Upper lobe of left lung (tissue), 6 donors: Measurements from ENCODE around the gene GRHL1. TPM values are rescaled to one million over a fixed set of nuclear protein-coding genes. Genes with fewer than 3 reads are reported as not detected.
"Not testable (repeated sequence)": the region's sequence is repeated elsewhere in the genome, so short reads cannot be mapped to it uniquely, and the experiment has no call there.

Experiments used
- ATAC-seq, 2 donors: fragments of 200-7000 bp; cut with Tn5 transposase; one replicate each; pipeline ENCODE4 v1.9.1; 2022; ENCODE audit warnings: mild to moderate bottlenecking in 2 of 2, moderate library complexity in 2 of 2; ENCODE audit not compliant: low FRiP score in 2 of 2
- DNase-seq, 2 donors: peaks; one replicate each; pipeline ENCODE4 v3.0.0-alpha.2; 2019 to 2020
- H3K27ac ChIP-seq, 4 donors: fragments of 200-600 bp; sonication (generic); one replicate each; pipeline ENCODE4 v1.5.1; 2016 to 2019
- H3K27me3 ChIP-seq, 4 donors: fragments of 200-600 bp; sonication (generic); one replicate each; pipeline ENCODE4 v1.5.1; 2017 to 2019
- H3K36me3 ChIP-seq, 4 donors: fragments of 200-600 bp; sonication (generic); one replicate each; pipeline ENCODE4 v1.5.1; 2016 to 2019
- H3K4me1 ChIP-seq, 4 donors: fragments of 200-600 bp; sonication (generic); one replicate each; pipeline ENCODE4 v1.5.1; 2018 to 2019
- H3K4me3 ChIP-seq, 4 donors: fragments of 200-600 bp; sonication (generic); one replicate each; pipeline ENCODE4 v1.5.1; 2017 to 2019; ENCODE audit warnings: mild to moderate bottlenecking in 2 of 4, moderate library complexity in 1 of 4
- H3K9me3 ChIP-seq, 4 donors: fragments of 200-600 bp; sonication (generic); one replicate each; pipeline ENCODE4 v1.5.1; 2018 to 2019
- EP300 ChIP-seq, 4 donors: sonication (generic); formaldehyde crosslinking; IDR thresholded peaks; one replicate each; pipeline ENCODE4 v1.5.1; 2017; ENCODE audit warnings: antibody characterized with exemption in 4 of 4, control low read depth in 2 of 4
- POLR2A ChIP-seq, 4 donors: fragments of 450-650 bp; IDR thresholded peaks; one replicate each; pipeline ENCODE4 v1.5.1; 2016 to 2017; ENCODE audit warnings: antibody characterized with exemption in 4 of 4, mild to moderate bottlenecking in 2 of 4
- POLR2AphosphoS5 ChIP-seq, 2 donors: sonication (generic); formaldehyde crosslinking; IDR thresholded peaks; one replicate each; pipeline ENCODE4 v1.5.1; 2017; ENCODE audit warnings: antibody characterized with exemption in 2 of 2
- WGBS, 2 donors: methylation state at CpG; one replicate each; pipeline ENCODE4 v1.1.5; 2017 to 2018; 5-methylcytosine and 5-hydroxymethylcytosine counted together
- total RNA-seq, 6 donors: library from RNA; depleted of rRNA in 4 of 6; stranded (reverse); fragments of >200 nt in 4 of 6; gene quantifications; one replicate each; pipeline versions ENCODE4 v1.1.0 to v1.2.1, GENCODE V29; 2016 to 2021
- TF ChIP-seq, protein P1 (sequence below), 6 experiments: fragments of 450-650 bp in 4 of 6; fragments of 200-600 bp in 2 of 6; sonication (generic) in 2 of 6; IDR thresholded peaks; one replicate each; pipeline ENCODE4 v1.5.1; 2016 to 2019; ENCODE audit warnings: antibody characterized with exemption in 6 of 6
- donor health status: DM: no; HTN: no; CAD: no; lungs with moderate emphysema.
- donor health status: DM: no; HTN: yes; CAD: no; lungs with severe emphysema.

The GRHL1 gene
- total RNA-seq, 6 donors from 2014 or later, result 4.3 to 18.0 (median 10.1) TPM

GRCh38 chr2:10029875-10030223 lies 78.4 kb downstream of the GRHL1 start:
- H3K27me3 ChIP-seq, result no peaks in the 10 kb centered on the region
- no peak for DNase-seq
- TF ChIP-seq POLR2AphosphoS5 (IDR thresholded peaks at IDR 0.05) (no peak), POLR2A (IDR thresholded peaks at IDR 0.05) (no peak), EP300 (IDR thresholded peaks at IDR 0.05) (no peak)
- TF ChIP-seq, protein P1, sequence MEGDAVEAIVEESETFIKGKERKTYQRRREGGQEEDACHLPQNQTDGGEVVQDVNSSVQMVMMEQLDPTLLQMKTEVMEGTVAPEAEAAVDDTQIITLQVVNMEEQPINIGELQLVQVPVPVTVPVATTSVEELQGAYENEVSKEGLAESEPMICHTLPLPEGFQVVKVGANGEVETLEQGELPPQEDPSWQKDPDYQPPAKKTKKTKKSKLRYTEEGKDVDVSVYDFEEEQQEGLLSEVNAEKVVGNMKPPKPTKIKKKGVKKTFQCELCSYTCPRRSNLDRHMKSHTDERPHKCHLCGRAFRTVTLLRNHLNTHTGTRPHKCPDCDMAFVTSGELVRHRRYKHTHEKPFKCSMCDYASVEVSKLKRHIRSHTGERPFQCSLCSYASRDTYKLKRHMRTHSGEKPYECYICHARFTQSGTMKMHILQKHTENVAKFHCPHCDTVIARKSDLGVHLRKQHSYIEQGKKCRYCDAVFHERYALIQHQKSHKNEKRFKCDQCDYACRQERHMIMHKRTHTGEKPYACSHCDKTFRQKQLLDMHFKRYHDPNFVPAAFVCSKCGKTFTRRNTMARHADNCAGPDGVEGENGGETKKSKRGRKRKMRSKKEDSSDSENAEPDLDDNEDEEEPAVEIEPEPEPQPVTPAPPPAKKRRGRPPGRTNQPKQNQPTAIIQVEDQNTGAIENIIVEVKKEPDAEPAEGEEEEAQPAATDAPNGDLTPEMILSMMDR (IDR thresholded peaks at IDR 0.05), result no peak
- H3K4me1 ChIP-seq, result peaks cover 21 to 36% (median 28%) of the 10 kb centered on the region in 4 donors
- no peaks in the 10 kb centered on the region for H3K36me3 ChIP-seq
- 68 to 72% methylated on average over 7 of the region's 7 CpGs for WGBS, 2 donors
- peak overlapping the region; percentile 83 to 90 (median 88) for H3K27ac ChIP-seq
- no peaks in the 10 kb centered on the region for H3K9me3 ChIP-seq
- H3K4me3 ChIP-seq, result peak overlapping the region in 1 of 4 donors; percentile 34
- ATAC-seq, result no peak

DNA sequence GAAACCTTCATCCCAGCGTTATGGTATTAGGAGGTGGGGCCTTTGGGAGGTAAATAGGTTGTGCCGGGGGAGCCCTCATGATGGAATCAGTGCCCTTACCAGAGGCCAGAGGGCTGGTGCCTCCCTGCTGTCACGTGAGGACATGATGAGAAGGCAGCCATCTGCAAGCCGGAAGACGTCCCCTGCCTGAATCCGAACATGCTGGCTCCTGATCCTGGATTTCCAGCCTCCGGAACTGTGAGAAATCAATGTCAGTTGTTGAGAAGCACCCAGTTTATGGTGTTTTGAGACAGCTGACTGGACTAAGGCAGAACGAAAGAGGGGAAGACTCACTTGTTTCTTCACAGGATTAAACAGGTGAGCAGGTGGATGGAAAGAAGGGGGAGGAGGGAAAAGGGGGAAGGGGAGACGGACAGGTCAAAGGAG lies 78.8 kb downstream of the GRHL1 start:
- DNase-seq (no peak), ATAC-seq (no peak)
- no peaks in the 10 kb centered on the region for H3K9me3 ChIP-seq
- H3K4me3 ChIP-seq, result peak overlapping the region in 1 of 4 donors; percentile 34
- H3K27me3 ChIP-seq, result no peaks in the 10 kb centered on the region
- H3K27ac ChIP-seq, result peak overlapping the region; percentile 65 to 90 (median 88)
- no peak for TF ChIP-seq POLR2A (IDR thresholded peaks at IDR 0.05)
- TF ChIP-seq EP300 (IDR thresholded peaks at IDR 0.05), result no peak
- no peak for TF ChIP-seq POLR2AphosphoS5 (IDR thresholded peaks at IDR 0.05)
- peaks cover 26 to 41% (median 32%) of the 10 kb centered on the region in 4 donors for H3K4me1 ChIP-seq
- WGBS, 2 donors, result 60 to 77% methylated on average over 8 to 9 of the region's 9 CpGs
- H3K36me3 ChIP-seq, result no peaks in the 10 kb centered on the region

DNA sequence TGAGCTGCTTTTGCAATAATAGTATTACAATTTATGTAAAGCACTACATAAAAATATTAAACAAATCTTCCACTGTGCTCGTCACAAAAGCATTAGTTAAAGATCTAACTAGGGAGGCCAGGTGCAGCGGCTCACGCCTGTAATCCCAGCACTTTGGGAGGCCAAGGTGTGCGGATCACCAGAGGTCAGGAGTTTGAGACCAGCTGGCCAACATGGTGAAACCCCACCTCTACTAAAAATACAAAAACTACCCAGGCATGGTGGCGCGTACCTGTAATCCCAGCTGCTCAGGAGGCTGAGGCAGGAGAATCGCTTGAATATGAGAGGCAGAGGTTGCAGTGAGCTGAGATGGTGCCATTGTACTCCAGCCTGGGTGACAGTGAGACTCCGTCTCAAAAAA lies 79.3 kb downstream of the GRHL1 start:
- not testable (repeated sequence) for H3K36me3 ChIP-seq, H3K4me3 ChIP-seq, DNase-seq, ATAC-seq, H3K27me3 ChIP-seq, H3K9me3 ChIP-seq
- 93 to 94% methylated on average over 8 of the region's 8 CpGs for WGBS, 2 donors
- peak overlapping the region; percentile 65 to 90 (median 88) for H3K27ac ChIP-seq
- H3K4me1 ChIP-seq, result peaks cover 30 to 46% (median 37%) of the 10 kb centered on the region in 4 donors

- Histone ChIP-seq H3K36me3 (no peaks in the 10 kb centered on the region), H3K4me1 (peaks cover 44 to 59% (median 50%) of the 10 kb centered on the region in 4 donors), H3K9me3 (no peaks in the 10 kb centered on the region), H3K4me3 (no peak overlapping the region), H3K27me3 (no peaks in the 10 kb centered on the region), H3K27ac (no peak overlapping the region)
- DNase-seq (no peak), ATAC-seq (no peak)
- TF ChIP-seq EP300 (IDR thresholded peaks at IDR 0.05) (no peak), POLR2AphosphoS5 (IDR thresholded peaks at IDR 0.05) (no peak), POLR2A (IDR thresholded peaks at IDR 0.05) (no peak)
- TF ChIP-seq, protein P1 (IDR thresholded peaks at IDR 0.05), result no peak
- WGBS, 2 donors, result 93 to 95% methylated on average over 14 to 19 of the region's 20 CpGs
These were observed 80.6 kb downstream of the GRHL1 start for GRCh38 chr2:10031886-10032745.

GRCh38 chr2:10032746-10033105 lies 81.2 kb downstream of the GRHL1 start:
- H3K9me3 ChIP-seq, result no peaks in the 10 kb centered on the region
- TF ChIP-seq POLR2AphosphoS5 (IDR thresholded peaks at IDR 0.05) (no peak), POLR2A (IDR thresholded peaks at IDR 0.05) (no peak), EP300 (IDR thresholded peaks at IDR 0.05) (no peak)
- TF ChIP-seq, protein P1 (IDR thresholded peaks at IDR 0.05), result no peak
- ATAC-seq (no peak), DNase-seq (no peak)
- 92 to 98% methylated on average over 7 of the region's 7 CpGs for WGBS, 2 donors
- H3K27ac ChIP-seq, result no peak overlapping the region
- no peaks in the 10 kb centered on the region for H3K36me3 ChIP-seq
- H3K4me1 ChIP-seq, result peaks cover 49 to 65% (median 55%) of the 10 kb centered on the region in 4 donors
- H3K4me3 ChIP-seq, result no peak overlapping the region
- H3K27me3 ChIP-seq, result no peaks in the 10 kb centered on the region
